Liver (tissue), 9 donors: ENCODE measurements around the gene ADAMTS15. TPM values are rescaled to one million over a fixed set of nuclear protein-coding genes. Genes with fewer than 3 reads are reported as not detected.

Source experiments
- DNase-seq: peaks from one replicate; pipeline ENCODE4 v3.0.0-alpha.2; 2017; ENCODE audit warnings: low spot score
- H3K27ac ChIP-seq, 2 donors: one replicate each; pipeline ENCODE4 v1.7.0; 2013; ENCODE audit warnings: inconsistent platforms in 2 of 2, low read length in 2 of 2, control low read depth in 1 of 2, low read depth in 1 of 2, mild to moderate bottlenecking in 1 of 2
- H3K27me3 ChIP-seq, 4 donors: one replicate each; pipeline versions ENCODE4 v1.6.1 to v1.7.0; 2013; ENCODE audit warnings: low read length in 3 of 4, inconsistent platforms in 1 of 4, mild to moderate bottlenecking in 1 of 4, moderate library complexity in 1 of 4; ENCODE audit not compliant: control insufficient read depth in 4 of 4, insufficient read depth in 4 of 4
- H3K36me3 ChIP-seq, 4 donors: one replicate each; pipeline versions ENCODE4 v1.6.1 to v1.7.0; 2013; ENCODE audit warnings: low read length in 3 of 4, mild to moderate bottlenecking in 3 of 4, low read depth in 1 of 4, moderate library complexity in 1 of 4; ENCODE audit not compliant: control insufficient read depth in 4 of 4, insufficient read depth in 3 of 4
- H3K4me1 ChIP-seq, 4 donors: one replicate each; pipeline versions ENCODE4 v1.6.1 to v1.7.0; 2013; ENCODE audit warnings: low read length in 3 of 4, mild to moderate bottlenecking in 3 of 4, moderate library complexity in 1 of 4; ENCODE audit not compliant: control insufficient read depth in 4 of 4, insufficient read depth in 4 of 4
- H3K4me3 ChIP-seq, 3 donors: one replicate each; pipeline versions ENCODE4 v1.6.1 to v1.7.0; 2013; ENCODE audit warnings: low read length in 3 of 3, control low read depth in 1 of 3, low read depth in 1 of 3, mild to moderate bottlenecking in 1 of 3
- H3K9ac ChIP-seq, 2 donors: one replicate each; pipeline ENCODE4 v1.7.0; 2013; ENCODE audit warnings: low read length in 2 of 2, mild to moderate bottlenecking in 2 of 2, moderate library complexity in 2 of 2, control low read depth in 1 of 2, low read depth in 1 of 2
- H3K9me3 ChIP-seq, 4 donors: one replicate each; pipeline versions ENCODE4 v1.6.1 to v1.7.0; 2013; ENCODE audit warnings: low read length in 3 of 4; ENCODE audit not compliant: control insufficient read depth in 4 of 4
- EGR1 ChIP-seq, 2 donors: IDR thresholded peaks; 2 replicates each; pipeline ENCODE4 v1.6.1; 2016 to 2018; ENCODE audit warnings: antibody characterized with exemption in 2 of 2, low read depth in 2 of 2
- FOXA1 ChIP-seq: IDR thresholded peaks from 2 replicates; pipeline ENCODE4 v1.6.1; 2016; ENCODE audit warnings: antibody characterized with exemption
- FOXA2 ChIP-seq: IDR thresholded peaks from 2 replicates; pipeline ENCODE4 v1.6.1; 2016; ENCODE audit warnings: antibody characterized with exemption
- HNF4G ChIP-seq: IDR thresholded peaks from 2 replicates; pipeline ENCODE4 v1.6.1; 2016; ENCODE audit warnings: antibody characterized with exemption
- JUND ChIP-seq, 2 donors: IDR thresholded peaks; 2 replicates each; pipeline ENCODE4 v1.6.1; 2016; ENCODE audit warnings: antibody characterized with exemption in 2 of 2
- NR2F2 ChIP-seq: IDR thresholded peaks from 2 replicates; pipeline ENCODE4 v1.6.1; 2016; ENCODE audit warnings: antibody characterized with exemption
- RAD21 ChIP-seq, 2 donors: IDR thresholded peaks; 2 replicates each; pipeline ENCODE4 v1.6.1; 2016; ENCODE audit warnings: antibody characterized with exemption in 2 of 2, mild to moderate bottlenecking in 2 of 2
- RXRA ChIP-seq, 2 donors: IDR thresholded peaks; 2 replicates each; pipeline ENCODE4 v1.6.1; 2017 to 2018; ENCODE audit warnings: antibody characterized with exemption in 2 of 2, mild to moderate bottlenecking in 1 of 2
- SP1 ChIP-seq: IDR thresholded peaks from 2 replicates; pipeline ENCODE4 v1.6.1; 2018; ENCODE audit warnings: antibody characterized with exemption, mild to moderate bottlenecking
- YY1 ChIP-seq: IDR thresholded peaks from 2 replicates; pipeline ENCODE4 v1.6.1; 2016; ENCODE audit warnings: antibody characterized with exemption, mild to moderate bottlenecking
- ZBTB33 ChIP-seq: IDR thresholded peaks from 2 replicates; pipeline ENCODE4 v1.6.1; 2016; ENCODE audit warnings: antibody characterized with exemption
- WGBS: extraction: QIAGEN DNeasy Blood & Tissue Kit; methylation state at CpG from one replicate; pipeline ENCODE4 v1.1.7; 2013; 5-methylcytosine and 5-hydroxymethylcytosine counted together
- polyA plus RNA-seq, 2 donors: library from polyadenylated mRNA; stranded (reverse) in 1 of 2; unstranded in 1 of 2; fragments of 200-250 nt in 1 of 2; fragments of >200 nt in 1 of 2; fragmentation: Nextera tagmentation in 1 of 2; extraction: Ambion mirVana in 1 of 2; gene quantifications; one replicate each; pipeline versions ENCODE4 v1.2.1 to v1.2.3, GENCODE V29; 2013 to 2015
- total RNA-seq, 2 donors: library from RNA; depleted of rRNA; stranded (reverse); fragments of >200 nt; gene quantifications; one replicate each; pipeline ENCODE4 v1.2.3, GENCODE V29; 2014
- TF ChIP-seq, protein P1 (sequence below): IDR thresholded peaks from 2 replicates; pipeline ENCODE4 v1.6.1; 2016; ENCODE audit warnings: antibody characterized with exemption, mild to moderate bottlenecking
- TF ChIP-seq, protein P2 (sequence below): IDR thresholded peaks from 2 replicates; pipeline ENCODE4 v1.6.1; 2016; ENCODE audit warnings: antibody characterized with exemption
- donor health status: healthy.
- donor health status: healthy.
- donor health status: healthy.
- donor health status: healthy.
- donor health status: healthy.

Gene ADAMTS15, protein sequence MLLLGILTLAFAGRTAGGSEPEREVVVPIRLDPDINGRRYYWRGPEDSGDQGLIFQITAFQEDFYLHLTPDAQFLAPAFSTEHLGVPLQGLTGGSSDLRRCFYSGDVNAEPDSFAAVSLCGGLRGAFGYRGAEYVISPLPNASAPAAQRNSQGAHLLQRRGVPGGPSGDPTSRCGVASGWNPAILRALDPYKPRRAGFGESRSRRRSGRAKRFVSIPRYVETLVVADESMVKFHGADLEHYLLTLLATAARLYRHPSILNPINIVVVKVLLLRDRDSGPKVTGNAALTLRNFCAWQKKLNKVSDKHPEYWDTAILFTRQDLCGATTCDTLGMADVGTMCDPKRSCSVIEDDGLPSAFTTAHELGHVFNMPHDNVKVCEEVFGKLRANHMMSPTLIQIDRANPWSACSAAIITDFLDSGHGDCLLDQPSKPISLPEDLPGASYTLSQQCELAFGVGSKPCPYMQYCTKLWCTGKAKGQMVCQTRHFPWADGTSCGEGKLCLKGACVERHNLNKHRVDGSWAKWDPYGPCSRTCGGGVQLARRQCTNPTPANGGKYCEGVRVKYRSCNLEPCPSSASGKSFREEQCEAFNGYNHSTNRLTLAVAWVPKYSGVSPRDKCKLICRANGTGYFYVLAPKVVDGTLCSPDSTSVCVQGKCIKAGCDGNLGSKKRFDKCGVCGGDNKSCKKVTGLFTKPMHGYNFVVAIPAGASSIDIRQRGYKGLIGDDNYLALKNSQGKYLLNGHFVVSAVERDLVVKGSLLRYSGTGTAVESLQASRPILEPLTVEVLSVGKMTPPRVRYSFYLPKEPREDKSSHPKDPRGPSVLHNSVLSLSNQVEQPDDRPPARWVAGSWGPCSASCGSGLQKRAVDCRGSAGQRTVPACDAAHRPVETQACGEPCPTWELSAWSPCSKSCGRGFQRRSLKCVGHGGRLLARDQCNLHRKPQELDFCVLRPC
- 1 to 10 TPM in 1 of 2 donors, under 1 TPM in 1; 0.65 to 1.3 TPM for total RNA-seq
- under 1 TPM; 0.06 to 0.89 TPM for polyA plus RNA-seq

- peak within 1 kb of the TSS in 2 of 3 donors; percentile 42 to 48 for H3K4me3 ChIP-seq
- no peaks in the 10 kb centered on the region for H3K9me3 ChIP-seq
- H3K4me1 ChIP-seq: peaks cover 0 to 20% (median 9%) of the 10 kb centered on the region in 4 donors
- under 1% methylated on average over 75 of the region's 75 CpGs for WGBS
- TF ChIP-seq RAD21 (IDR thresholded peaks at IDR 0.05): peak in 1 of 2 donors; percentile 29
- TF ChIP-seq EGR1 (IDR thresholded peaks at IDR 0.05; ENCODE audit: low read depth in 2 of 2): no peak
- no peak within 1 kb of the TSS for H3K9ac ChIP-seq
- peak; percentile 41 for DNase-seq
- no peaks in the 10 kb centered on the region for H3K36me3 ChIP-seq
- H3K27ac ChIP-seq: peak within 1 kb of the TSS in 1 of 2 donors; percentile 6
- peaks cover 0 to 5% (median 4%) of the 10 kb centered on the region in 4 donors for H3K27me3 ChIP-seq
Measured at GRCh38 chr11:130448416-130449309, at the start of gene ADAMTS15. Gene ADAMTS15, plus strand, starts transcription at chr11:130448645. Its CDS starts 329 bp downstream, at chr11:130448974.

DNA sequence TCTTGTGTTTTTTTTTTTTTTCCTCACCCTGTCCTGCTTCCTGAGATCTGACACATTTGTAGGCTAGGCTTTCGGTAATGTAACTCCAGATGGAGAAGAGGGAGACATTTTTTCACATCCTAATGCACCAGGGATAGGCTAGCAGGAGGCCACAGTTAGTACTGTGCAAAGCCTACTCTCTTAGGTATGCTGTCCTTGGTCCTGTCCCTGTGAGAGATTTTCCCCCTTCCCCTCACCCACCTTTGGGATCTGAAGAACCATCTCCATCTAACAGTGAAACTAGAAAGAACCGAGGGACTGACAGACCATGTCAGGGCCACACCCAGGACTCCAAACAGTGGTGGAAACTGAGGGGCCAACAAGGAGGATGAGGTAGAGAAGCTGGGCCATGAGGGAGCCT lies 49.2 kb upstream of the ADAMTS15 start:
- WGBS: 89% methylated on average over 2 of the region's 2 CpGs
- H3K27ac ChIP-seq: no peak overlapping the region
- H3K36me3 ChIP-seq: no peaks in the 10 kb centered on the region
- no peaks in the 10 kb centered on the region for H3K27me3 ChIP-seq
- no peak overlapping the region for H3K9ac ChIP-seq
- no peak for DNase-seq
- H3K4me3 ChIP-seq: no peak overlapping the region
- no peak for TF ChIP-seq RXRA (IDR thresholded peaks at IDR 0.05)
- no peak for TF ChIP-seq NR2F2
- no peak for TF ChIP-seq FOXA2
- no peak for TF ChIP-seq YY1
- no peak for TF ChIP-seq JUND (IDR thresholded peaks at IDR 0.05)
- no peak for TF ChIP-seq ZBTB33
- TF ChIP-seq FOXA1: no peak
- H3K9me3 ChIP-seq: no peaks in the 10 kb centered on the region
- H3K4me1 ChIP-seq: peaks cover 0 to 15% (median 10%) of the 10 kb centered on the region in 4 donors

GRCh38 chr11:130400781-130401483 lies 47.5 kb upstream of the ADAMTS15 start:
- no peak overlapping the region for H3K4me3 ChIP-seq
- H3K9me3 ChIP-seq: no peaks in the 10 kb centered on the region
- H3K36me3 ChIP-seq: no peaks in the 10 kb centered on the region
- no peak overlapping the region for H3K9ac ChIP-seq
- H3K4me1 ChIP-seq: peaks cover 0 to 22% (median 13%) of the 10 kb centered on the region in 4 donors
- no peak for DNase-seq
- no peak overlapping the region for H3K27ac ChIP-seq
- no peaks in the 10 kb centered on the region for H3K27me3 ChIP-seq
- 74% methylated on average over 13 of the region's 13 CpGs for WGBS
- TF ChIP-seq FOXA2 (no peak), ZBTB33 (no peak), JUND (IDR thresholded peaks at IDR 0.05) (no peak), RXRA (IDR thresholded peaks at IDR 0.05) (no peak), NR2F2 (no peak), RAD21 (IDR thresholded peaks at IDR 0.05) (no peak), EGR1 (IDR thresholded peaks at IDR 0.05; ENCODE audit: low read depth in 2 of 2) (no peak), HNF4G (no peak), YY1 (no peak), SP1 (no peak), FOXA1 (no peak)
- TF ChIP-seq, protein P1, sequence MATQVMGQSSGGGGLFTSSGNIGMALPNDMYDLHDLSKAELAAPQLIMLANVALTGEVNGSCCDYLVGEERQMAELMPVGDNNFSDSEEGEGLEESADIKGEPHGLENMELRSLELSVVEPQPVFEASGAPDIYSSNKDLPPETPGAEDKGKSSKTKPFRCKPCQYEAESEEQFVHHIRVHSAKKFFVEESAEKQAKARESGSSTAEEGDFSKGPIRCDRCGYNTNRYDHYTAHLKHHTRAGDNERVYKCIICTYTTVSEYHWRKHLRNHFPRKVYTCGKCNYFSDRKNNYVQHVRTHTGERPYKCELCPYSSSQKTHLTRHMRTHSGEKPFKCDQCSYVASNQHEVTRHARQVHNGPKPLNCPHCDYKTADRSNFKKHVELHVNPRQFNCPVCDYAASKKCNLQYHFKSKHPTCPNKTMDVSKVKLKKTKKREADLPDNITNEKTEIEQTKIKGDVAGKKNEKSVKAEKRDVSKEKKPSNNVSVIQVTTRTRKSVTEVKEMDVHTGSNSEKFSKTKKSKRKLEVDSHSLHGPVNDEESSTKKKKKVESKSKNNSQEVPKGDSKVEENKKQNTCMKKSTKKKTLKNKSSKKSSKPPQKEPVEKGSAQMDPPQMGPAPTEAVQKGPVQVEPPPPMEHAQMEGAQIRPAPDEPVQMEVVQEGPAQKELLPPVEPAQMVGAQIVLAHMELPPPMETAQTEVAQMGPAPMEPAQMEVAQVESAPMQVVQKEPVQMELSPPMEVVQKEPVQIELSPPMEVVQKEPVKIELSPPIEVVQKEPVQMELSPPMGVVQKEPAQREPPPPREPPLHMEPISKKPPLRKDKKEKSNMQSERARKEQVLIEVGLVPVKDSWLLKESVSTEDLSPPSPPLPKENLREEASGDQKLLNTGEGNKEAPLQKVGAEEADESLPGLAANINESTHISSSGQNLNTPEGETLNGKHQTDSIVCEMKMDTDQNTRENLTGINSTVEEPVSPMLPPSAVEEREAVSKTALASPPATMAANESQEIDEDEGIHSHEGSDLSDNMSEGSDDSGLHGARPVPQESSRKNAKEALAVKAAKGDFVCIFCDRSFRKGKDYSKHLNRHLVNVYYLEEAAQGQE: no peak
- TF ChIP-seq, protein P2, sequence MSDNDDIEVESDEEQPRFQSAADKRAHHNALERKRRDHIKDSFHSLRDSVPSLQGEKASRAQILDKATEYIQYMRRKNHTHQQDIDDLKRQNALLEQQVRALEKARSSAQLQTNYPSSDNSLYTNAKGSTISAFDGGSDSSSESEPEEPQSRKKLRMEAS: no peak
